Keratinocyte (primary cell): ENCODE data around the gene ADGRD1. TPM values are rescaled to one million over a fixed set of nuclear protein-coding genes. Genes with fewer than 3 reads are reported as not detected.

Experiments
- DNase-seq: peaks from one replicate; pipeline ENCODE4 v3.0.0-alpha.2; 2011; ENCODE audit warnings: low read depth, missing footprints, low spot score
- FAIRE-seq: peaks from 2 replicates; lab custom pipeline; 2011; peaks lifted over from hg19 to GRCh38; lab: Jason Lieb, UNC
- H2AFZ ChIP-seq: 2 replicates; pipeline ENCODE4 v1.6.0; 2012; ENCODE audit warnings: low read length, control low read depth, inconsistent platforms; ENCODE audit not compliant: control insufficient read depth
- H3K27ac ChIP-seq: 2 replicates; pipeline ENCODE4 v1.5.1; 2011; ENCODE audit warnings: low read length; ENCODE audit not compliant: control insufficient read depth, insufficient read depth
- H3K27me3 ChIP-seq: 3 replicates; pipeline ENCODE4 v1.6.0; 2011; ENCODE audit warnings: low read length; ENCODE audit not compliant: control insufficient read depth, insufficient read depth; ENCODE audit errors: extremely low read depth
- H3K36me3 ChIP-seq, 2 experiments: 2 replicates in 1 of 2; 3 replicates in 1 of 2; pipeline ENCODE4 v1.5.1; 2011; ENCODE audit warnings: low read length in 2 of 2, mild to moderate bottlenecking in 1 of 2; ENCODE audit not compliant: control insufficient read depth in 2 of 2, insufficient read depth in 2 of 2; ENCODE audit errors: extremely low read depth in 1 of 2
- H3K4me1 ChIP-seq: 3 replicates; pipeline ENCODE4 v1.5.1; 2011; ENCODE audit warnings: low read length; ENCODE audit not compliant: control insufficient read depth, insufficient read depth; ENCODE audit errors: extremely low read depth
- H3K4me2 ChIP-seq: 3 replicates; pipeline ENCODE4 v1.6.0; 2011; ENCODE audit warnings: low read depth, low read length; ENCODE audit not compliant: control insufficient read depth, insufficient read depth; ENCODE audit errors: extremely low read depth
- H3K4me3 ChIP-seq, 3 experiments: fragments of 200-600 bp in 1 of 3; sonication (generic) in 1 of 3; 2 replicates in 2 of 3; 3 replicates in 1 of 3; pipeline ENCODE4 v1.5.1; 2011 to 2016; ENCODE audit warnings: low read length in 3 of 3, mild to moderate bottlenecking in 3 of 3, control low read depth in 2 of 3, inconsistent platforms in 1 of 3, low read depth in 1 of 3, mixed read lengths in 1 of 3, mixed run types in 1 of 3, moderate library complexity in 1 of 3; ENCODE audit not compliant: control insufficient read depth in 2 of 3, insufficient read depth in 2 of 3; ENCODE audit errors: extremely low read depth in 1 of 3
- H3K79me2 ChIP-seq: 2 replicates; pipeline ENCODE4 v1.6.0; 2012; ENCODE audit warnings: low read length; ENCODE audit not compliant: control insufficient read depth, insufficient read depth
- H3K9ac ChIP-seq: 3 replicates; pipeline ENCODE4 v1.6.0; 2011; ENCODE audit warnings: low read length; ENCODE audit not compliant: control insufficient read depth, insufficient read depth; ENCODE audit errors: extremely low read depth
- H3K9me1 ChIP-seq: 3 replicates; pipeline ENCODE4 v1.6.0; 2011; ENCODE audit warnings: low read length; ENCODE audit not compliant: control insufficient read depth, insufficient read depth; ENCODE audit errors: extremely low read depth
- H3K9me3 ChIP-seq: 2 replicates; pipeline ENCODE4 v1.5.1; 2012; ENCODE audit warnings: low read depth, low read length; ENCODE audit not compliant: control insufficient read depth
- H4K20me1 ChIP-seq: 3 replicates; pipeline ENCODE4 v1.6.0; 2011; ENCODE audit warnings: low read length; ENCODE audit not compliant: control insufficient read depth, insufficient read depth; ENCODE audit errors: extremely low read depth
- EZH2 ChIP-seq: IDR thresholded peaks from one replicate; pipeline ENCODE4 v1.6.1; 2012; ENCODE audit warnings: inconsistent platforms, mild to moderate bottlenecking, low read length, moderate library complexity
- dilution Hi-C: fragments of 300-500 bp; cut with MboI; formaldehyde crosslinking; loops from one replicate; pipeline ENCODE4 v1.7.0; 2020; ENCODE audit warnings: low sequenced_read_pairs; ENCODE audit not compliant: extremely low pct_ligation_motif_present
- polyA plus RNA-seq, 5 experiments: library from polyadenylated mRNA; depleted of rRNA in 3 of 5; stranded (reverse) in 3 of 5; stranded (forward) in 1 of 5; unstranded in 1 of 5; fragments of >200 nt; gene quantifications; 1 replicate in 1 of 5; 2 replicates in 3 of 5; 3 replicates in 1 of 5; pipeline versions ENCODE4 v1.2.1 to v1.2.3, GENCODE V29; 2011 to 2012; ENCODE audit warnings: missing spikeins in 2 of 5, low read depth in 1 of 5, low replicate concordance in 1 of 5
- TF ChIP-seq, protein P1 (sequence below), 3 experiments: IDR thresholded peaks in 1 of 3; conservative IDR thresholded peaks in 1 of 3; optimal IDR thresholded peaks in 1 of 3; 2 replicates in 2 of 3; 3 replicates in 1 of 3; pipeline versions ENCODE3 to v1.5.1; 2011; ENCODE audit warnings: low read length in 3 of 3, mild to moderate bottlenecking in 3 of 3, moderate library complexity in 2 of 3, control low read depth in 1 of 3, inconsistent platforms in 1 of 3; ENCODE audit not compliant: insufficient read depth in 2 of 3; ENCODE audit errors: extremely low read depth in 1 of 3

ADGRD1 gene
- polyA plus RNA-seq, 1 donor (not counting 4 experiments of a cell fraction or from before 2014, with no cell fraction given) = not detected

DNA sequence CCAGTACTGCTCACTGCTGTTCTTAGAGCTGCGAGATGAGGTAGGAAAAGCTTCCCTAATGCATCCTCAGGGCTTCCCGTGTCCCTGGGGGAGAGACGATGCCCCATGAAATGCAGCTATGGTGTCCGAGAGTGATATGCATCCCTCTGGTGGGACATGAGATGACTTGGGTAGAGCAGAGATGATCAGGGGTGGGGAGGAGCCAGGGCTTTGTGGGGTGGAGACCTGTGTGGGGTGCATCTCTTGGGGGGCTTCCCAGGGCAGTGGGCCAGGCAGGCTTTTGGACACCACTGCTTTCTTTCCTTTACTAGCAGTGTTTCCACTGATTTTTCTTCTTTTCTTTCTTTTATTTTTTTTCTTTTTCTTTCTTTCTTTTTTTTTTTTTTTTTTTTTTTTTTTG, 147.3 kb downstream of the ADGRD1 start:
- no peaks in the 10 kb centered on the region for H3K27me3 ChIP-seq
- H3K9me3 ChIP-seq = no peaks in the 10 kb centered on the region
- H3K79me2 ChIP-seq = no peaks in the 10 kb centered on the region
- H3K9me1 ChIP-seq = no peaks in the 10 kb centered on the region
- no peak overlapping the region for H3K9ac ChIP-seq
- DNase-seq (no peak), FAIRE-seq (no peak)
- no peak overlapping the region for H2AFZ ChIP-seq
- H4K20me1 ChIP-seq = no peaks in the 10 kb centered on the region
- TF ChIP-seq, protein P1, sequence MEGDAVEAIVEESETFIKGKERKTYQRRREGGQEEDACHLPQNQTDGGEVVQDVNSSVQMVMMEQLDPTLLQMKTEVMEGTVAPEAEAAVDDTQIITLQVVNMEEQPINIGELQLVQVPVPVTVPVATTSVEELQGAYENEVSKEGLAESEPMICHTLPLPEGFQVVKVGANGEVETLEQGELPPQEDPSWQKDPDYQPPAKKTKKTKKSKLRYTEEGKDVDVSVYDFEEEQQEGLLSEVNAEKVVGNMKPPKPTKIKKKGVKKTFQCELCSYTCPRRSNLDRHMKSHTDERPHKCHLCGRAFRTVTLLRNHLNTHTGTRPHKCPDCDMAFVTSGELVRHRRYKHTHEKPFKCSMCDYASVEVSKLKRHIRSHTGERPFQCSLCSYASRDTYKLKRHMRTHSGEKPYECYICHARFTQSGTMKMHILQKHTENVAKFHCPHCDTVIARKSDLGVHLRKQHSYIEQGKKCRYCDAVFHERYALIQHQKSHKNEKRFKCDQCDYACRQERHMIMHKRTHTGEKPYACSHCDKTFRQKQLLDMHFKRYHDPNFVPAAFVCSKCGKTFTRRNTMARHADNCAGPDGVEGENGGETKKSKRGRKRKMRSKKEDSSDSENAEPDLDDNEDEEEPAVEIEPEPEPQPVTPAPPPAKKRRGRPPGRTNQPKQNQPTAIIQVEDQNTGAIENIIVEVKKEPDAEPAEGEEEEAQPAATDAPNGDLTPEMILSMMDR (optimal IDR thresholded peaks at IDR 0.05 in 1 of 3, IDR thresholded peaks at IDR 0.05 in 1 of 3, conservative IDR thresholded peaks at IDR 0.05 in 1 of 3; ENCODE audit: extremely low read depth in 1 of 3, insufficient read depth in 2 of 3, low read length in 3 of 3) = no peak
- TF ChIP-seq EZH2 = no peak
- dilution Hi-C loops = no loop called here
- H3K4me1 ChIP-seq = no peaks in the 10 kb centered on the region
- H3K4me3 ChIP-seq = no peak overlapping the region
- no peaks in the 10 kb centered on the region for H3K36me3 ChIP-seq
- no peak overlapping the region for H3K4me2 ChIP-seq
- H3K27ac ChIP-seq = no peak overlapping the region

DNA sequence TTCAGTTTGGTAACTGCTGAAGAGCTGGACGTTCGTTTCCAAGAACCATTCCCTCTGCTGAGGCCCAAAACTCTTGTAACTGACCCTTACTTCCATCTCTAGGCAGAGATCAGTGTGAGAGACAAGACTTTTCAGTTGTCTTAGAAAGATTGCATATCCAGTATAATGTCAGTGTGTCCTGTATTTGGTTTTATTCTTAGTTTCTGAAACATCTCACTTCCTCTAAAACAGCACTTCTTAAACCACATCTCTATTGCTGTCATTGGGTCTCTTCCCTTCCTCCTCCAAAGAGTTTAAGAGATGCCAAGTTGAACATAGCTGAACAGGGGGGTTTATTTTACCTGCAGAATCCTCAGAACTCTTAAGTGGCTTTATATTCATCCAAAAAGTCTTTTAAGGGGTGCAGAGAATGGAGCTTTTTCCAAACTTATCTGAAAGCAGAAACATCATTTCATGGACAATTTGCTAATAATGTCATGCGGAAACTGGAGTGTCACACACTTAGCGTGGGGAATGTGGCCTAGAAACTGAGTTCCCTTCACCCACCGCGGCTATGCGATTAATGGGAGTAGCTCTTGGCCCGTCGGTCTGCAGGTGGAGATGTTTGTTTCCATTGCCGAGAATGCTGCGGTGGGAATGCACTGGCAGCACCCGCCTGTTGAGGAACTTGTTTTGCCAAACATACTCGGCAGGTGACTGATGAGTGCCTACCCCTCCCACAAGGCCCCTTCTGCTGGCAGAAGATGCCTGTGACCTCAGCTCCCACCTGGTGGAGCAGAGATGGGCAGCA, 148.2 kb downstream of the ADGRD1 start:
- dilution Hi-C loops = no loop called here
- FAIRE-seq = no peak
- no peaks in the 10 kb centered on the region for H3K79me2 ChIP-seq
- no peak for DNase-seq
- no peak overlapping the region for H3K4me2 ChIP-seq
- no peaks in the 10 kb centered on the region for H3K27me3 ChIP-seq
- H3K36me3 ChIP-seq = no peaks in the 10 kb centered on the region
- H3K9me3 ChIP-seq = no peaks in the 10 kb centered on the region
- H3K9me1 ChIP-seq = no peaks in the 10 kb centered on the region
- H3K4me1 ChIP-seq = no peaks in the 10 kb centered on the region
- no peak overlapping the region for H3K4me3 ChIP-seq
- no peaks in the 10 kb centered on the region for H4K20me1 ChIP-seq
- H3K9ac ChIP-seq = no peak overlapping the region
- H2AFZ ChIP-seq = no peak overlapping the region
- H3K27ac ChIP-seq = no peak overlapping the region
- no peak for TF ChIP-seq EZH2
- TF ChIP-seq, protein P1 (optimal IDR thresholded peaks at IDR 0.05 in 1 of 3, IDR thresholded peaks at IDR 0.05 in 1 of 3, conservative IDR thresholded peaks at IDR 0.05 in 1 of 3; ENCODE audit: extremely low read depth in 1 of 3, insufficient read depth in 2 of 3, low read length in 3 of 3) = no peak
